Smooth muscle cell (in vitro differentiated cells): ENCODE measurements around the gene CDKN2B-AS1. TPM values are rescaled to one million over a fixed set of nuclear protein-coding genes. Genes with fewer than 3 reads are reported as not detected.
A peak's percentile ranks its signal among the peaks of the same experiment; 100 is the strongest.

ENCODE experiments used
- DNase-seq: peaks from one replicate; lab custom pipeline; 2025; ENCODE audit not compliant: unreplicated experiment; lab: John Stamatoyannopoulos, UW
- H2AFZ ChIP-seq: fragments of 200-600 bp; sonication (generic); 2 replicates; pipeline ENCODE4 v1.6.0; 2016; ENCODE audit warnings: antibody characterized with exemption, low read depth, mild to moderate bottlenecking
- H3F3A ChIP-seq: fragments of 200-600 bp; sonication (generic); 2 replicates; pipeline ENCODE4 v1.6.0; 2017; ENCODE audit warnings: antibody characterized with exemption, low read depth
- H3K27ac ChIP-seq: fragments of 200-600 bp; sonication (generic); 2 replicates; pipeline ENCODE4 v1.5.1; 2016; ENCODE audit warnings: low read depth, mild to moderate bottlenecking
- H3K27me3 ChIP-seq: fragments of 200-600 bp; sonication (generic); 2 replicates; pipeline ENCODE4 v1.6.1; 2016; ENCODE audit warnings: low read depth, mild to moderate bottlenecking
- H3K36me3 ChIP-seq: fragments of 200-600 bp; sonication (generic); 2 replicates; pipeline ENCODE4 v1.5.1; 2016; ENCODE audit warnings: low read depth
- H3K4me1 ChIP-seq: fragments of 200-600 bp; sonication (generic); 2 replicates; pipeline ENCODE4 v1.5.1; 2016; ENCODE audit warnings: low read depth
- H3K4me2 ChIP-seq: fragments of 200-600 bp; sonication (generic); 2 replicates; pipeline ENCODE4 v1.6.0; 2016; ENCODE audit warnings: mild to moderate bottlenecking
- H3K4me3 ChIP-seq: fragments of 200-600 bp; sonication (generic); 2 replicates; pipeline ENCODE4 v1.5.1; 2016; ENCODE audit warnings: mild to moderate bottlenecking
- H3K79me2 ChIP-seq: fragments of 200-600 bp; sonication (generic); 2 replicates; pipeline ENCODE4 v1.6.0; 2016; ENCODE audit warnings: low read depth, mild to moderate bottlenecking
- H3K9ac ChIP-seq: fragments of 200-600 bp; sonication (generic); 2 replicates; pipeline ENCODE4 v1.6.0; 2016; ENCODE audit warnings: low read depth
- H3K9me3 ChIP-seq: fragments of 200-600 bp; sonication (generic); replicated peaks from 2 replicates; pipeline ENCODE4 v1.5.1; 2016; ENCODE audit warnings: low read depth
- H4K20me1 ChIP-seq: fragments of 200-600 bp; sonication (generic); 2 replicates; pipeline ENCODE4 v1.6.0; 2016; ENCODE audit warnings: low read depth
- WGBS: methylation state at CpG from one replicate; pipeline ENCODE4 v1.1.7; 2016; ENCODE audit warnings: low lambda C conversion rate; 5-methylcytosine and 5-hydroxymethylcytosine counted together
- polyA plus RNA-seq: library from polyadenylated mRNA; unstranded; fragments of >200 nt; fragmentation: Nextera tagmentation; extraction: Ambion mirVana; gene quantifications from 2 replicates; pipeline ENCODE4 v1.2.1, GENCODE V29; 2016
- total RNA-seq: library from RNA; depleted of rRNA; stranded (reverse); fragments of >200 nt; gene quantifications from 2 replicates; pipeline ENCODE4 v1.2.3, GENCODE V29; 2014
- TF ChIP-seq, protein P1 (sequence below): fragments of 200-600 bp; sonication (generic); IDR thresholded peaks from 2 replicates; pipeline ENCODE4 v1.5.1; 2017; ENCODE audit warnings: borderline replicate concordance, mild to moderate bottlenecking, antibody characterized with exemption; ENCODE audit not compliant: insufficient read depth, poor library complexity, severe bottlenecking

CDKN2B-AS1 gene
- total and polyA plus RNA-seq, 2 experiments from 2014 or later: 32.7 to 38.5 TPM

GRCh38 chr9:22098643-22099332 is 104.2 kb downstream of the CDKN2B-AS1 start:
- no peaks in the 10 kb centered on the region for H3K79me2 ChIP-seq
- peak overlapping the region; percentile 83 for H3K27ac ChIP-seq
- DNase-seq: no peak
- 86% methylated on average over 3 of the region's 3 CpGs for WGBS
- H3K9ac ChIP-seq: no peak overlapping the region
- H3K9me3 ChIP-seq: no peaks in the 10 kb centered on the region
- peak overlapping the region; percentile 28 for H2AFZ ChIP-seq
- peak overlapping the region; percentile 70 for H3K4me2 ChIP-seq
- peaks cover 12% of the 10 kb centered on the region for H3K4me1 ChIP-seq
- H3K36me3 ChIP-seq: no peaks in the 10 kb centered on the region
- H3F3A ChIP-seq: peaks cover 19% of the 10 kb centered on the region
- no peaks in the 10 kb centered on the region for H3K27me3 ChIP-seq
- no peak overlapping the region for H3K4me3 ChIP-seq
- no peaks in the 10 kb centered on the region for H4K20me1 ChIP-seq
- TF ChIP-seq, protein P1, sequence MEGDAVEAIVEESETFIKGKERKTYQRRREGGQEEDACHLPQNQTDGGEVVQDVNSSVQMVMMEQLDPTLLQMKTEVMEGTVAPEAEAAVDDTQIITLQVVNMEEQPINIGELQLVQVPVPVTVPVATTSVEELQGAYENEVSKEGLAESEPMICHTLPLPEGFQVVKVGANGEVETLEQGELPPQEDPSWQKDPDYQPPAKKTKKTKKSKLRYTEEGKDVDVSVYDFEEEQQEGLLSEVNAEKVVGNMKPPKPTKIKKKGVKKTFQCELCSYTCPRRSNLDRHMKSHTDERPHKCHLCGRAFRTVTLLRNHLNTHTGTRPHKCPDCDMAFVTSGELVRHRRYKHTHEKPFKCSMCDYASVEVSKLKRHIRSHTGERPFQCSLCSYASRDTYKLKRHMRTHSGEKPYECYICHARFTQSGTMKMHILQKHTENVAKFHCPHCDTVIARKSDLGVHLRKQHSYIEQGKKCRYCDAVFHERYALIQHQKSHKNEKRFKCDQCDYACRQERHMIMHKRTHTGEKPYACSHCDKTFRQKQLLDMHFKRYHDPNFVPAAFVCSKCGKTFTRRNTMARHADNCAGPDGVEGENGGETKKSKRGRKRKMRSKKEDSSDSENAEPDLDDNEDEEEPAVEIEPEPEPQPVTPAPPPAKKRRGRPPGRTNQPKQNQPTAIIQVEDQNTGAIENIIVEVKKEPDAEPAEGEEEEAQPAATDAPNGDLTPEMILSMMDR: no peak

DNA sequence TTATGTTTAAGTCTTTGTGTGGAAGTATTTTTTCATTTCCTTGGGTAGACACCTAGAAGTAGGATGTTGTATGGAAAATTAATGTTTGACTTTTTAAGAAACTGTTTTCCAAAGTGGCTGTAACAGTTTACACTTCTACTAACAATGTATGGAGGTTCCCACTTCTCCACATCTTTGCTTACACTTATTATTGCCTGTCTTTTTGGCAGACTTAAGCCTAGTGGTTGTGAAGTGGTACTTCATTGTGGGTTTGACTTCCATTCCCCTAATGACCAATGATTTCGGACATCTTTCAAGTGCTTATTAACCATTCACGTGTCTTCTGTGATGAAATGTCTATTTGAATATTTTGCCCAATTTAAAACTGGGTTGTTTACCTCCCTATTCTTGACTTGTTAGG is 106.0 kb downstream of the CDKN2B-AS1 start:
- H3K79me2 ChIP-seq: no peaks in the 10 kb centered on the region
- DNase-seq: no peak
- H2AFZ ChIP-seq: no peak overlapping the region
- no peaks in the 10 kb centered on the region for H3K27me3 ChIP-seq
- TF ChIP-seq, protein P1: peak; percentile 24
- H3F3A ChIP-seq: peaks cover 23% of the 10 kb centered on the region
- no peaks in the 10 kb centered on the region for H4K20me1 ChIP-seq
- H3K4me3 ChIP-seq: no peak overlapping the region
- 91% methylated on average over 2 of the region's 2 CpGs for whole genome bisulfite sequencing
- H3K9ac ChIP-seq: no peak overlapping the region
- H3K9me3 ChIP-seq: no peaks in the 10 kb centered on the region
- H3K27ac ChIP-seq: peak overlapping the region; percentile 98
- H3K4me2 ChIP-seq: no peak overlapping the region
- H3K4me1 ChIP-seq: peaks cover 14% of the 10 kb centered on the region
- no peaks in the 10 kb centered on the region for H3K36me3 ChIP-seq

GRCh38 chr9:22102146-22103053 is 107.8 kb downstream of the CDKN2B-AS1 start:
- Histone ChIP-seq H3K27ac (peak overlapping the region; percentile 98), H3K79me2 (no peaks in the 10 kb centered on the region), H3K4me3 (no peak overlapping the region), H4K20me1 (no peaks in the 10 kb centered on the region), H3K4me1 (peaks cover 18% of the 10 kb centered on the region), H3K9me3 (no peaks in the 10 kb centered on the region), H3K36me3 (no peaks in the 10 kb centered on the region), H3K27me3 (no peaks in the 10 kb centered on the region), H3K4me2 (no peak overlapping the region), H2AFZ (no peak overlapping the region), H3K9ac (peak overlapping the region; percentile 65), H3F3A (peaks cover 23% of the 10 kb centered on the region)
- DNase-seq: no peak
- WGBS: 96% methylated on average over 4 of the region's 4 CpGs
- TF ChIP-seq, protein P1: no peak
